Neural progenitor cell (in vitro differentiated cells): ENCODE data around the gene BARHL2.

Source experiments
- EZH2 ChIP-seq: fragments of 200-600 bp; sonication (generic); IDR thresholded peaks from 2 replicates; pipeline ENCODE4 v1.6.1; 2017; ENCODE audit warnings: antibody characterized with exemption, mild to moderate bottlenecking, moderate library complexity
- EZH2phosphoT487 ChIP-seq: fragments of 200-600 bp; sonication (generic); IDR thresholded peaks from 2 replicates; pipeline ENCODE4 v1.6.1; 2017; ENCODE audit warnings: antibody characterized with exemption
- TF ChIP-seq, protein P1 (sequence below): fragments of 200-600 bp; sonication (generic); IDR thresholded peaks from 2 replicates; pipeline ENCODE4 v1.5.1; 2017; ENCODE audit warnings: antibody characterized with exemption, mild to moderate bottlenecking

DNA sequence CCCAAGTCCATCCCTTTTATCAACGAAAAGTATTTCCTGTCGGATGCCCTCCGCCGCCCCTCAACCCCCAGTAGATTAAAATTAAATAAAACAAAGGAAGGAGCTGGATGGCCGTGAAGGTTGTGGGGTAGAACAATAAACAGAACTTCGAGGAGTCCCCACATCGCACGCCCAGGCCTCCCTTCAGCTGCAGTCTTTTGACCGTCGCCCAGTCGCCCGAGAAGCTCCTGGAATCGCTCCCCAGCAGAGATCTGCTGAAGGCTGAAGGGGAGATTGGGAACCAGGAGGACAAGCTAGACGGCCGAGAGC, 905 bp downstream of the BARHL2 start:
- TF ChIP-seq, protein P1, sequence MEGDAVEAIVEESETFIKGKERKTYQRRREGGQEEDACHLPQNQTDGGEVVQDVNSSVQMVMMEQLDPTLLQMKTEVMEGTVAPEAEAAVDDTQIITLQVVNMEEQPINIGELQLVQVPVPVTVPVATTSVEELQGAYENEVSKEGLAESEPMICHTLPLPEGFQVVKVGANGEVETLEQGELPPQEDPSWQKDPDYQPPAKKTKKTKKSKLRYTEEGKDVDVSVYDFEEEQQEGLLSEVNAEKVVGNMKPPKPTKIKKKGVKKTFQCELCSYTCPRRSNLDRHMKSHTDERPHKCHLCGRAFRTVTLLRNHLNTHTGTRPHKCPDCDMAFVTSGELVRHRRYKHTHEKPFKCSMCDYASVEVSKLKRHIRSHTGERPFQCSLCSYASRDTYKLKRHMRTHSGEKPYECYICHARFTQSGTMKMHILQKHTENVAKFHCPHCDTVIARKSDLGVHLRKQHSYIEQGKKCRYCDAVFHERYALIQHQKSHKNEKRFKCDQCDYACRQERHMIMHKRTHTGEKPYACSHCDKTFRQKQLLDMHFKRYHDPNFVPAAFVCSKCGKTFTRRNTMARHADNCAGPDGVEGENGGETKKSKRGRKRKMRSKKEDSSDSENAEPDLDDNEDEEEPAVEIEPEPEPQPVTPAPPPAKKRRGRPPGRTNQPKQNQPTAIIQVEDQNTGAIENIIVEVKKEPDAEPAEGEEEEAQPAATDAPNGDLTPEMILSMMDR = no peak
- TF ChIP-seq EZH2 = no peak
- no peak for TF ChIP-seq EZH2phosphoT487
